Measurements from ENCODE around the gene HAGH.

- no peak for TF ChIP-seq CTCF (IDR thresholded peaks at IDR 0.05)
- TF ChIP-seq POLR2A (IDR thresholded peaks at IDR 0.05), result no peak
Observed at GRCh38 chr16:1791943-1792812, 34.4 kb downstream of the HAGH start.
